ENCODE data around the gene ENC1.
A peak's percentile ranks its signal among the peaks of the same experiment; 100 is the strongest.

Gene ENC1

DNA sequence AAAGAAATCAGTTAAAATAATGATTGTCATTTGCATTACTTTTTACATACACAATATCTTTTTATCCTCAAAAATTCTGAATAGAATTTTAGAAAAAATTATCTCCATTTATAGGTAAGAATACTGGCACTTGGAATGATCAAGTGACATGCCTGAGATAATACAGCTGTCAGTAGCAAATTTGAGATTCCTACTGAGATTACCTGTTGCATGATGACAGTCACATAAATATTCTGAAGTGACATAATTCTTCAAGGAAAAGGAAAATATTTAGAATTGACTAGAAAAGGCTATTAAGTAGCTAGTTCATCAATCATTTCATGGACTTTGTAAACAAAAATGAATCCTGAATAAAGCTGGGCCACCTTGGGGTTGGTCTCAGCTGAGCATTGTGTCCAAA lies 15.2 kb upstream of the ENC1 start:
- no peak for DNase-seq

- no peak for DNase-seq
These were observed 14.7 kb upstream of the ENC1 start for GRCh38 chr5:74655206-74655605.

GRCh38 chr5:74653991-74654390 lies 13.5 kb upstream of the ENC1 start:
- no peak for DNase-seq

- DNase-seq = no peak
These were observed 12.0 kb upstream of the ENC1 start for GRCh38 chr5:74652576-74652975.

GRCh38 chr5:74651710-74652109 lies 11.2 kb upstream of the ENC1 start:
- no peak for DNase-seq

DNA sequence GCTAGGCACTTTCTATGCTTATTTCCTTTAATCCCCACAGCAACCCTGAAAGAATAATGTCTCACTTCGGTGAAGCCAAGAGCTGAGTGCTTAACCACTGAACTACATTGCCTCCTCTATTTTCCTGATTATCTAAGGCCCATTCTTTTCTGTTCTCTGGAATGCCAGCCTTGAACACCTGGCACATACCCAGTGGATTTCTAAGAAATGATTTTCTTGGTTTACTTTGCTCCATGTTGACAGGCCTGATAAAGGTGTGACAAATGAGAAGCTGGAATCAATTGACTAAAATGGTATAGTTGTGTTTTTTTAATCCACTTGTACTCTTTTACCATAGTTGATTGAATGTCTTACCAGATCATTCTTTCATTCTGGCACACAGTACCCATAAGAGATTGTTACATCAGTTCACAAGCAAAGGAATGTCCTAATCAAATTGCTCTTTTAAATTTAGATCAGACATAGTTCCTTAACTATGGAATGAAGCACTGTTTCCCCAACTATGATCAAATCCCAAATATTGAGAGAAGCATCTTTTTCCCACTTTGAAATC lies 9.0 kb upstream of the ENC1 start:
- DNase-seq = no peak

DNA sequence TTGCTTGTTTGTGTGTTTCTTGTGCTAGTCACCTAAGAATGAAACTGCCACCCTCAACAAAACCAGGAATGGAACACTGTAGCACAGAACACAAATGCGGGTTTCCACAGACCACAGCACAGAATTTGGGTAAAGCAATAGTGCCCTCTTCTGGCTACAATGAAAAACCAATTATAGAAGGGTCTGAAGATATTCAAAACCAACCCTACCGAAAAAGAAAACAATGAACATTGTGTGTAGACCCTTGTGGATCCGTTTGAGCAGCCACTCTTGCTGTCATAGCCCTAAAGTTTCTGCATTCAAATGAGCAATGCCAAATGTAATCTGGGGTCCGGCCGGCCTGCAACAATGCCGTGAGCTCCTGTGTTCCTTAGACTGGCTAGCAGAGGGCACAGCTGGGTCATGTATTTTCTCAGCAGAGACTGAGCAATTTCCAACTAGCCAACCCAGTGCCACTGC lies 8.3 kb upstream of the ENC1 start:
- DNase-seq = peak; percentile 18

- DNase-seq = no peak
These were observed 6.6 kb upstream of the ENC1 start for GRCh38 chr5:74647096-74647495.

GRCh38 chr5:74643111-74643562 lies 2.6 kb upstream of the ENC1 start:
- peak; percentile 26 for DNase-seq

GRCh38 chr5:74642543-74642863 lies 2.0 kb upstream of the ENC1 start:
- no peak for DNase-seq

DNA sequence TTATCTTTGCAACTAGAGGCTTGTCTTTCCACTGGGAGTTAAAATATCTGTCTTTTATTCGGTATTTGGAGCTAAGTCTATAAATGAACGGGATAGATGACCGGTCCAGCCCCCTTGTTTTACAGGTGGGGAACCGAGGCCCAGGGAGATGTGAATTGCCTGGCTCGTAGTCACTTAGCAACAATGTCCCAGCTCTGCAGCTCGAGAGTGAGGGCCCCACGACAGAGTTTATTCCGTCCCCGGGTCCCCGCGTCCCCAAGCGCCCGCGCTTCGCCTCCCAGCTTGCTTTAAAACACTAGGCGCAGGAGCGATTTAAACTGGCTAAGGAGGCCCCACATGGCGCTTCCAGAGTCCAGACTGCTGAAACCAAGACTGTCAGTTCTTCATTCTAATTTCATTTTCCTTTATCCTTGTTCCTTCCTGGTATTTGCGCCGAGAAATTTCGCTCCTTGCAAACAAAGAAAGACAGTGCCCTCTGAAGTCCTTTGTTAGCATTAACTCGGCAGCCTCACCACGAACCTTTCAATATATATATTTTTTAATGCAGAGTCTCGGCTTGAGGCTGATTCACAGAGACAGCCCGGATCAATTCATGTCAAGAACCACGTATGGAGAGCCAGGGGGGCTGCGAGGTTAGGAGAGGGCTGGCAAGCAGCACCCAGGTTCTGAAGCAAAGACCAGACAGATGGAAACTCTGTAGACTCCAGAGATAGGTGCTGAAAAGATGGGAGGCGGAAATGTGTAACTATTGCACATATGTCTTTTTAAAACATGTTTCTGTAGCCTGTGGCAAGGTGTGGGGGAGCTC lies 1.4 kb upstream of the ENC1 start:
- DNase-seq = no peak

DNA sequence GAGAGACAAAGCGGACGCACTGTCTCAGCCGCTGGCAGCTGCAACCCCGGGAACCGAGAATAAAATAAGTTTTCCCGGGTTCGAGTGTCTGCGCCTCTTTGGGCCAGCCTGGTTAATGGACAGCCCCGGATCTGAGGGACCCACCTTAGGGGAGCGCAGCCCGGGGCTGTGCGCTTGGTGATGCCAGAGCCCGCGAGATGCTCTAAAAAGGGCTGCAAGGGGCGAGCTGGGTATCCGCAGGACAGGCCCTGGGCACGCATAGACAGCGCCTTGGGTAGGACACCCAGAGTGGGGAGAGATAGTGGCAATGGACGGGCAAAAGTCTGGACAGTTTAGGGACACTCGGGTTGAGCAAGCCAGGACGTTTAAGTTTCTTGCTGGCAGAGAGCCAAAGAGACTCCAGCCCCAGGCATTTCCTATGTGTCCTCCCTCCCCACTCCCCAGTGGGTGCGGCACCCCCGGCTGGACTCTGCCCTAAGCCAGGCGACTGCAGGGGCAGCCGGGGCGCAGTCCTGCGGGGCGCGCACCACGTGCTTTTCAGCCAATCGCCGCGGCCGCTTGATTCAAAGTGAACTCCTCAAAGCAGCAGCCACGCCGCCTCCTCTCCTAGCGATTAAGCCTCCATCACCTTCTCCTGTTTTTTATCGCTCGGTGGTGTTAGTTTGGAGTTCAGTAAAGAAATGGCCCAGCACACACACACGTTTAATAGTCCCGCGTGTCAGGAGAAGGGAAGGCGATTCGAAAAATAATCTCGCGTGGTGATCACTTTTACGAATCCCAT lies 616 bp upstream of the ENC1 start:
- peak; percentile 46 for DNase-seq

- peak; percentile 29 for DNase-seq
These were observed 600 bp downstream of the ENC1 start for GRCh38 chr5:74639807-74640449.

GRCh38 chr5:74638970-74639806 lies 1.3 kb downstream of the ENC1 start:
- DNase-seq = no peak

GRCh38 chr5:74638544-74638969 lies 2.0 kb downstream of the ENC1 start:
- no peak for DNase-seq

- no peak for DNase-seq
These were observed 4.0 kb downstream of the ENC1 start for GRCh38 chr5:74636552-74636951.

- no peak for DNase-seq
These were observed 4.4 kb downstream of the ENC1 start for GRCh38 chr5:74636149-74636548.

GRCh38 chr5:74634611-74635286 lies 5.8 kb downstream of the ENC1 start:
- no peak for DNase-seq

GRCh38 chr5:74633695-74634094 lies 6.8 kb downstream of the ENC1 start:
- no peak for DNase-seq

DNA sequence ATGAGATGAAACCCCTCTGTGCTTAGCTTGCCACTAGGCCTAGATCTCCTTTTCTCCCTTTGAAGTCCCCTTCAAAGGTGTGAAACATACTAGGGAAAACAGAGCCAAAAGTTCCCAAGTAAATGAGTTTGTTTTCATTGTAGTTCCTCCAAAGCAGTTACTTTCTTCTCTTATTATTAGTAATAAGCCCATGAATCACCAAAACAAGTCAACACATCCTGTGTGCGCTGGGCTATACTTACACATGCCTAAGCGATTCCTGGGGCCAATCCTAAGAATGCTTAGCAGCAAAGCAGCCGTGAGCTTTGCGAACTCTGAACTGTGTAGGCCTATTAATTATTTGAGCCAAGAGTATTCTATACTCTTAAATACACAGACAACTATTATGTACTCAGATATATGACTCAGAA lies 7.6 kb downstream of the ENC1 start:
- DNase-seq = no peak

GRCh38 chr5:74631081-74631953 lies 9.2 kb downstream of the ENC1 start:
- DNase-seq = peak; percentile 47
